Small intestine (tissue), 7 donors: ENCODE results near the gene CDIPT. TPM values are rescaled to one million over a fixed set of nuclear protein-coding genes. Genes with fewer than 3 reads are reported as not detected.
A peak's percentile ranks its signal among the peaks of the same experiment; 100 is the strongest.

Source experiments
- DNase-seq, 2 donors: peaks; one replicate each; pipeline versions ENCODE4 v3.0.0 to v3.0.0-alpha.2; 2013
- FAIRE-seq: peaks from 2 replicates; lab custom pipeline; 2012; peaks lifted over from hg19 to GRCh38; lab: Jason Lieb, UNC
- H3K27ac ChIP-seq, 3 donors: one replicate each; pipeline ENCODE4 v1.5.1; 2013; ENCODE audit warnings: low read length in 2 of 3, mild to moderate bottlenecking in 2 of 3, control low read depth in 1 of 3, inconsistent platforms in 1 of 3, low read depth in 1 of 3, moderate library complexity in 1 of 3
- H3K27me3 ChIP-seq, 3 donors: one replicate each; pipeline ENCODE4 v1.6.1; 2013; ENCODE audit warnings: low read length in 3 of 3, inconsistent platforms in 1 of 3; ENCODE audit not compliant: control insufficient read depth in 3 of 3, insufficient read depth in 3 of 3
- H3K36me3 ChIP-seq, 3 donors: one replicate each; pipeline ENCODE4 v1.6.1; 2013; ENCODE audit warnings: low read length in 3 of 3, inconsistent platforms in 1 of 3, low read depth in 1 of 3, mild to moderate bottlenecking in 1 of 3, moderate library complexity in 1 of 3; ENCODE audit not compliant: control insufficient read depth in 3 of 3, insufficient read depth in 2 of 3
- H3K4me1 ChIP-seq, 3 donors: one replicate each; pipeline ENCODE4 v1.6.1; 2013; ENCODE audit warnings: low read length in 2 of 3, inconsistent platforms in 1 of 3, low read depth in 1 of 3, mild to moderate bottlenecking in 1 of 3, moderate library complexity in 1 of 3; ENCODE audit not compliant: control insufficient read depth in 3 of 3, insufficient read depth in 2 of 3
- H3K4me3 ChIP-seq, 3 donors: one replicate each; pipeline ENCODE4 v1.5.1; 2013; ENCODE audit warnings: low read length in 3 of 3, control low read depth in 1 of 3, inconsistent platforms in 1 of 3, low read depth in 1 of 3, mild to moderate bottlenecking in 1 of 3, moderate library complexity in 1 of 3
- H3K9me3 ChIP-seq, 2 donors: one replicate each; pipeline ENCODE4 v1.6.1; 2013; ENCODE audit warnings: low read depth in 1 of 2, low read length in 1 of 2; ENCODE audit not compliant: control insufficient read depth in 2 of 2, insufficient read depth in 1 of 2
- WGBS, 3 donors: extraction: QIAGEN DNeasy Blood & Tissue Kit; methylation state at CpG; one replicate each; pipeline ENCODE4 v1.1.7; 2013; 5-methylcytosine and 5-hydroxymethylcytosine counted together
- polyA plus RNA-seq, 4 donors: library from polyadenylated mRNA; stranded (reverse) in 3 of 4; unstranded in 1 of 4; fragments of 200-250 nt in 3 of 4; fragments of 120-200 nt in 1 of 4; gene quantifications; one replicate each; pipeline versions ENCODE4 v1.2.1 to v1.2.3, GENCODE V29; 2013
- donor health status: healthy with polysubstance abuse.
- donor health status: control.
- donor health status: control.
- donor health status: Bipolar disorder and iron deficiency.
- donor health status: healthy.

The CDIPT gene
- polyA plus RNA-seq, 4 donors: 51.9 to 76.9 (median 61.2) TPM

GRCh38 chr16:29907973-29908372 is 44.9 kb upstream of the CDIPT start:
- 74 to 83% (median 75%) methylated on average over 2 of the region's 2 CpGs for WGBS, 3 donors

GRCh38 chr16:29906520-29907244 is 43.7 kb upstream of the CDIPT start:
- FAIRE-seq (no peak), DNase-seq (no peak)
- H3K4me3 ChIP-seq: no peak overlapping the region
- H3K27ac ChIP-seq: no peak overlapping the region
- peaks cover 0 to 6% (median 0%) of the 10 kb centered on the region in 3 donors for H3K4me1 ChIP-seq
- peaks cover 0 to 54% (median 0%) of the 10 kb centered on the region in 3 donors for H3K36me3 ChIP-seq
- no peaks in the 10 kb centered on the region for H3K9me3 ChIP-seq
- 85 to 93% (median 87%) methylated on average over 16 to 23 of the region's 23 CpGs for WGBS, 3 donors
- no peaks in the 10 kb centered on the region for H3K27me3 ChIP-seq

More at GRCh38 chr16:29907973-29908372, 44.9 kb upstream of the CDIPT start:
- Histone ChIP-seq H3K36me3 (peaks cover 0 to 53% (median 0%) of the 10 kb centered on the region in 3 donors), H3K4me3 (no peak overlapping the region), H3K27me3 (no peaks in the 10 kb centered on the region), H3K27ac (no peak overlapping the region), H3K4me1 (no peaks in the 10 kb centered on the region), H3K9me3 (no peaks in the 10 kb centered on the region)
- DNase-seq: no peak
- no peak for FAIRE-seq

GRCh38 chr16:29905668-29906067 is 42.6 kb upstream of the CDIPT start:
- no peak overlapping the region for H3K27ac ChIP-seq
- H3K9me3 ChIP-seq: no peaks in the 10 kb centered on the region
- H3K4me3 ChIP-seq: no peak overlapping the region
- no peaks in the 10 kb centered on the region for H3K27me3 ChIP-seq
- peaks cover 0 to 15% (median 0%) of the 10 kb centered on the region in 3 donors for H3K4me1 ChIP-seq
- DNase-seq: no peak
- 84 to 86% (median 85%) methylated on average over 13 of the region's 13 CpGs for WGBS, 3 donors
- peaks cover 0 to 44% (median 0%) of the 10 kb centered on the region in 3 donors for H3K36me3 ChIP-seq
- no peak for FAIRE-seq

GRCh38 chr16:29904947-29905346 is 41.9 kb upstream of the CDIPT start:
- FAIRE-seq (no peak), DNase-seq (no peak)
- H3K4me3 ChIP-seq: no peak overlapping the region
- H3K36me3 ChIP-seq: peaks cover 0 to 40% (median 0%) of the 10 kb centered on the region in 3 donors
- no peaks in the 10 kb centered on the region for H3K9me3 ChIP-seq
- no peaks in the 10 kb centered on the region for H3K27me3 ChIP-seq
- H3K4me1 ChIP-seq: peaks cover 0 to 15% (median 0%) of the 10 kb centered on the region in 3 donors
- WGBS, 3 donors: 92 to 95% (median 92%) methylated on average over 7 of the region's 7 CpGs
- H3K27ac ChIP-seq: no peak overlapping the region

- peaks cover 0 to 39% (median 0%) of the 10 kb centered on the region in 3 donors for H3K36me3 ChIP-seq
- FAIRE-seq (no peak), DNase-seq (no peak)
- H3K9me3 ChIP-seq: no peaks in the 10 kb centered on the region
- WGBS, 3 donors: 65 to 78% (median 69%) methylated on average over 4 of the region's 4 CpGs
- H3K27me3 ChIP-seq: peaks cover 0 to 3% (median 0%) of the 10 kb centered on the region in 3 donors
- H3K4me3 ChIP-seq: no peak overlapping the region
- peaks cover 0 to 23% (median 0%) of the 10 kb centered on the region in 3 donors for H3K4me1 ChIP-seq
- no peak overlapping the region for H3K27ac ChIP-seq
These were observed 40.6 kb upstream of the CDIPT start for GRCh38 chr16:29903590-29903989.

- no peak for DNase-seq
- Histone ChIP-seq H3K9me3 (no peaks in the 10 kb centered on the region), H3K4me1 (peaks cover 0 to 33% (median 0%) of the 10 kb centered on the region in 3 donors), H3K27me3 (peaks cover 0 to 9% (median 0%) of the 10 kb centered on the region in 3 donors), H3K4me3 (peak overlapping the region in 1 of 3 donors; percentile 53), H3K27ac (peak overlapping the region in 1 of 3 donors; percentile 90), H3K36me3 (peaks cover 0 to 27% (median 0%) of the 10 kb centered on the region in 3 donors)
- WGBS, 3 donors: 81 to 91% (median 91%) methylated on average over 16 to 19 of the region's 19 CpGs
- FAIRE-seq: no peak
These were observed 38.5 kb upstream of the CDIPT start for GRCh38 chr16:29901607-29901945.

- peak overlapping the region in 2 of 3 donors; percentile 53 to 63 for H3K4me3 ChIP-seq
- no peak for FAIRE-seq
- DNase-seq: peak in 1 of 2 donors; percentile 24
- 52 to 58% (median 56%) methylated on average over 21 to 31 of the region's 31 CpGs for WGBS, 3 donors
- peaks cover 0 to 23% (median 0%) of the 10 kb centered on the region in 3 donors for H3K36me3 ChIP-seq
- peak overlapping the region in 2 of 3 donors; percentile 64 to 90 for H3K27ac ChIP-seq
- H3K27me3 ChIP-seq: peaks cover 0 to 9% (median 0%) of the 10 kb centered on the region in 3 donors
- H3K9me3 ChIP-seq: no peaks in the 10 kb centered on the region
- peaks cover 0 to 33% (median 0%) of the 10 kb centered on the region in 3 donors for H3K4me1 ChIP-seq
These were observed 38.0 kb upstream of the CDIPT start for GRCh38 chr16:29900888-29901606.

GRCh38 chr16:29900102-29900887 is 37.3 kb upstream of the CDIPT start, which contains the start of gene ASPHD1:
ASPHD1 (plus strand) TSS chr16:29900488; CDS start chr16:29900972, 484 bp downstream.
- Histone ChIP-seq H3K4me1 (peaks cover 0 to 33% (median 0%) of the 10 kb centered on the region in 3 donors), H3K36me3 (peaks cover 0 to 23% (median 0%) of the 10 kb centered on the region in 3 donors), H3K27ac (peak within 1 kb of the TSS; percentile 5 to 90 (median 80)), H3K4me3 (peak within 1 kb of the TSS; percentile 53 to 63 (median 53)), H3K27me3 (peaks cover 0 to 9% (median 0%) of the 10 kb centered on the region in 3 donors), H3K9me3 (no peaks in the 10 kb centered on the region)
- FAIRE-seq (no peak), DNase-seq (peak; percentile 66 to 87)
- WGBS, 3 donors: 1% methylated on average over 45 to 67 of the region's 67 CpGs
